NCI-H526 (cell line): ENCODE measurements around the gene PGGHG.
A peak's percentile ranks its signal among the peaks of the same experiment; 100 is the strongest.
"Not testable (repeated sequence)": the region's sequence is repeated elsewhere in the genome, so short reads cannot be mapped to it uniquely, and the experiment has no call there.

Experiments
- DNase-seq, 2 experiments: peaks; one replicate each; lab custom pipeline; 2025; lab: John Stamatoyannopoulos, UW

Gene PGGHG

GRCh38 chr11:313787-314553 is 25.0 kb downstream of the PGGHG start, which contains the start of gene IFITM1:
TSS of gene IFITM1 (plus strand) at chr11:314040. CDS start at chr11:314171, 131 bp downstream.
- no peak for DNase-seq

GRCh38 chr11:314554-314875 is 25.6 kb downstream of the PGGHG start:
- DNase-seq = not testable (repeated sequence)

DNA sequence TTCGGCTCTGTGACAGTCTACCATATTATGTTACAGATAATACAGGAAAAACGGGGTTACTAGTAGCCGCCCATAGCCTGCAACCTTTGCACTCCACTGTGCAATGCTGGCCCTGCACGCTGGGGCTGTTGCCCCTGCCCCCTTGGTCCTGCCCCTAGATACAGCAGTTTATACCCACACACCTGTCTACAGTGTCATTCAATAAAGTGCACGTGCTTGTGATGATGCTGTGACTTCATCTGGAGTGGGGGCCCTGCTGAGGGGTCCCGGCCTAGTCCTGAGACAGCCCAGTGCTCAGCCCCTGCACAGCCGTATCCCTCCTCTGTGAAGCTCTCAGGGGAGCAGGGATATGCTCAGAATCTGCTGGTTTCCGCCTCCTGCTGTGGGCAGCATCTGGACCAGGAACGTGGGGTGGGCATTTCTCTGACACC is 26.1 kb downstream of the PGGHG start:
- DNase-seq = no peak

DNA sequence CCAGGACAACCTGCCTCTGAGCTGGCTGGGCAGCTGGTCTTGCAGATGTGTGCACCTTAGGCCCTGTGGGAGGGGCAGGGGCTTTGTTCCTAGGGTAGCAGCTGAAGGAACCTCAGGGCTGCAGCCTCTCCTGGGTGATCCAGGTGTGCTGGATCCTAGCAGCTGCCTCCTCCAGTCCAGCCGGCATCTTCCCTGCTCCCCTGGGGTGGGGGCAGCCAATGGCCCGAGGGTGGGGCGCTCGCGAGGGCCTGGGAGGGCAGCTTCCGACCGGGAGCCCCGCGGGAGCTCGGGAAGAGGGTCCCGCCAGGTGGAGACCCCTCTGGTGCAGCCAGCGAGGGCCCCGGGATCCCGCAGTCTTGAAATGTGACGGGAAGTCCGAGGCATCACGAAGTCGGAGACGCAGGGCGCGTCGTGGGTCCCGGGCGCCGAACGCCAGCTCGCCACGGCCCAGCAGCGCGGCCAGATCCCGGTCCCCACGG is 26.6 kb downstream of the PGGHG start:
- no peak for DNase-seq

DNA sequence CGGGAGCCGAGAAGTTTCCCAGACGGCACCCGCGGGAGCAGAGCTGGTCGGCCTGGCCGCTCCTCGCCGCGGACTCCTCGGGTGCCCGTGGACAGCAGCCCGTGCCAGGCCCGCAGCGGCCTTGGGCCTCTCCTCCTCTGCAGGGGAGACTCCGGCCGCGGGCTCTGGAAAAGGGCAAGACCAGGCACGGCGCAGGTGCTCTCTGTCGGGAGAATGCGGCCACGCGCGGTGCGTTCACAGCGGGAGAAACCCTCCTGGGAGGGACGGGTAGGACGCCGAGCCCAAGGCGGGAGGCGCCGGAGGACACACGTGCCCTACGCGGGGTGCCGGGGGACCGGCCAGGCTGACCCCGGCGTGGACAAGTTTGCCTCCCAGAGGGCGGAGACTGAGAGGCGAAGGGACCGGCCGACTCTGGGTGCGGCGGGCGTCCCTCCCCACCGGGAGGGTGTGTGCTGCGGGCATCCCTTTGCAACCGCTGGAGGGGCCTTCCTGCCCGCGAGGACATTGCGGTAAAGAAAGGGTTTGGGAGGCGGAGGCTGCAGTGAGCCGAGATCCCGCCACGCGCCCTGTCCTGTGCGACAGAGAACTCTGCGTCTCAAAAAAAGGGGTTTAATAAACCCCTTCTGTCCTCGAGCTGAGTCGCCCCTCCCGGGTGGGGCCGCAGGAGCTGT is 27.2 kb downstream of the PGGHG start:
- no peak for DNase-seq

GRCh38 chr11:316891-317301 is 28.0 kb downstream of the PGGHG start:
- no peak for DNase-seq

- DNase-seq = not testable (repeated sequence)
These were observed 28.9 kb downstream of the PGGHG start for GRCh38 chr11:317668-318404.

DNA sequence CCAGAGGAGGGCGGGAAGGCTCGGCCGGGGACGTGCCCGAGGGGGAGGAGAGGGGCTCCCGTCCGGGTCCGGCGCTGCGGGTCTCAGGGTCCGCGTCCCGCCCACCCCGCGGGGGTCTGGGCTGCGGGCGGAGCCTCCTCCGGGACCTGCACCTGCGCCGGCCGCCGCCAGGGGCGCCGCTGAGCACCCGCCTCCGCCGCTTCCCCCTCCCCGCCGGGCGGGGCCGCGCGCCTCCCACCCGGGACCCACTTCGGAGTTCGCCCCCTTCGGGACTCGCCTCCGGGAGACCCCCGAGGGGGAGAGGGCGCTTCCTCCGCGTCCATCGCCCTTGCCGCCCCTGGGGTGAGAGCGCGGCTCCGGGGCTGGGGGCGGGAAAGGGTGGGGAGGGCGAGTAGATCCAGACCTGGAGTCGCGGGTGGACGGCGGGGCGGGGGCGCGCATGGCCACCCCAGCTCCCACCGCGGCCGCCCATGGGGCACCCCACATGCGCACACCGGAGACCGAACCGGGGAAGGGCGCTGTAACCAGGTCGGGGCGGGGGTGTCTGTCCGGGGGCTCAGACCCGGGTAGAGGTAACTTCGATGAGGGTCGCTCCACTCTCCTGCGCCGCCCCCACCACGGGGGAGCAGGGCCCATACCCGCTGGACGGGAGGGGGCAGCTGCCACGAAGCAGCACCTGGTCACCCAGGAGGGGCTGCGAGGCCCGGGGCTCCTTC is 29.6 kb downstream of the PGGHG start:
- not testable (repeated sequence) for DNase-seq

DNA sequence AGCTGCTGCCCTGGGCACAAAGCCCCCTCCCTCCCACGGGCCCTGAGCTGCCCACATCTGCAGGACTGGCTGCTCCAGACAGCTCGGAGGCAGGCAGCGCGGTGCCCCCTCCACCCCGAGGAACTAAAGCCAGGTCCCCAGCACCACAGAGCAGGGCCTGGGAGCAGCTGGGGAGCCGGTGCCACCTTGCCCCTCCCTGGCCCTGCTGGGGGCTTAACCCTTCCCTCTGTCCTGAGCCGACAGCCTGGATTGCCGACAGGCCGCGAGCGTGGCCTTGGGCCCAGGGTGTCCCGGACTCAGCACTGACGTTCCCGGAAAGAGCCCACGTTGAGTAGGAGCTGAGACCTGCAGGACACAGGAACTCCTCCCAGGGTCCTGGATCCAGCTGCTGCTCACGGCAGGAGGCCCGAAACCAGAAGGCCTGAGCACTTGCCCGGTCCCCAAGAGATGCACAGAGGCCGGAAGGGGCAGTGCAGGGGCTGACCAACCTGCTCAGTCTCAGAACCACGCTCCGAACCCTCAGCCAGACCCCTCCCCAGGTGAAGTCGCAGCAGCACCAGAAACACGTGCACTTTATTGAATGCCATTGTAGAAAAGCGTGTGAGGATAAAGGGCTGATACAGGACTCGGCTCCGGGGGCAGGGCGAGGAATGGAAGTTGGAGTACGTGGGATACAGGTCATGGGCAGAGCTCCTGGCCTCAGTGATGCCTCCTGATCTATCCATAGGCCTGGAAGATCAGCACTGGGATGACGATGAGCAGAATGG is 30.4 kb downstream of the PGGHG start:
- DNase-seq = not testable (repeated sequence)

DNA sequence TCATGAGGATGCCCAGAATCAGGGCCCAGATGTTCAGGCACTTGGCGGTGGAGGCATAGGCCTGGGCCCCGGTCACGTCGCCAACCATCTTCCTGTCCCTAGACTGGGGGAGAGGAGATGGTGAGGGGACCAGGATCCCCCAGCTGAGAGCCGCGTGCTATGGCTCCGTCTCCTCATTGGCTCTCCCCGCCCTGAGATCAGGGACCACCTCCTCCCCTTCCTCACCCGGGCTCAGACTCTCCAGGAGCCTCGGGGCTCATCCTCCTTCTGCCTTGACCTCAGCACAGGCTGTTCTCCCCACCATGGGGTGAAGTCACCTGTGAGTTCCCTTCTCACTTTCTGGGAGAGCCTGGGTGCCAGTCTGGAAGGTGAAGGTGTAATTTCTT is 31.0 kb downstream of the PGGHG start:
- not testable (repeated sequence) for DNase-seq

- peak in 1 of 2 experiments; percentile 54 for DNase-seq
These were observed 35.2 kb downstream of the PGGHG start for GRCh38 chr11:324156-324555.

GRCh38 chr11:324593-325517 is 35.9 kb downstream of the PGGHG start:
- DNase-seq = not testable (repeated sequence)

- DNase-seq = no peak
These were observed 37.1 kb downstream of the PGGHG start for GRCh38 chr11:325796-326591.

DNA sequence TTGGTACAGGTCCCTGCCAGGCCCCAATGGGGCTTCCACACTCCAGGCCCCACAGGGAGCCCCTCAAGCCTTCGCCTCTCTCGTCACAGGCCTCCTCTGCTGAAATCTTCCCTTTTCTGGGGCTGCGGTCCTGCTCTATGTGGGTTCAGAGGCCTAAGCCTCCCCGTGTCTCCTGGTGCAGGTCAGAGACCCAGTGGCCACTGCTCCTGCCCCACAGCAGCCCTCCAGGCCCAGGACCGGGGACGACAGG is 37.6 kb downstream of the PGGHG start:
- DNase-seq = no peak

GRCh38 chr11:326842-327580 is 38.1 kb downstream of the PGGHG start:
- no peak for DNase-seq

DNA sequence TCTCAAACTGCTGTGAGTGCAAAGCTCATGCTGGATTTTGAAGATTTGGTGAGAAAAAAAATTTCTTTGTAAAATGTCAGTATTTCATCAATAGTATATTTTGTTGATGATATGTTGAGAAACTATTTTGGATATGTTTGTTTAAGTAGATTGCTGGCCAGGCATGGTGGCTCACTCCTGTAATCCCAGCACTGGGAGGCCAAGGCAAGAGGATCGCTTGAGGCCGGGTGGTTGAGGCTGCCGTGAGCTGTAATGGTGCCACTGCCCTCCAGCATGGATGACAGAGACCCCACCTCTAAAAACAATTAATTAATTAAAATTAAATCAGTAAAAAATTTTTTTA is 38.6 kb downstream of the PGGHG start:
- DNase-seq = no peak

- no peak for DNase-seq
These were observed 39.1 kb downstream of the PGGHG start for GRCh38 chr11:328012-328411.

DNA sequence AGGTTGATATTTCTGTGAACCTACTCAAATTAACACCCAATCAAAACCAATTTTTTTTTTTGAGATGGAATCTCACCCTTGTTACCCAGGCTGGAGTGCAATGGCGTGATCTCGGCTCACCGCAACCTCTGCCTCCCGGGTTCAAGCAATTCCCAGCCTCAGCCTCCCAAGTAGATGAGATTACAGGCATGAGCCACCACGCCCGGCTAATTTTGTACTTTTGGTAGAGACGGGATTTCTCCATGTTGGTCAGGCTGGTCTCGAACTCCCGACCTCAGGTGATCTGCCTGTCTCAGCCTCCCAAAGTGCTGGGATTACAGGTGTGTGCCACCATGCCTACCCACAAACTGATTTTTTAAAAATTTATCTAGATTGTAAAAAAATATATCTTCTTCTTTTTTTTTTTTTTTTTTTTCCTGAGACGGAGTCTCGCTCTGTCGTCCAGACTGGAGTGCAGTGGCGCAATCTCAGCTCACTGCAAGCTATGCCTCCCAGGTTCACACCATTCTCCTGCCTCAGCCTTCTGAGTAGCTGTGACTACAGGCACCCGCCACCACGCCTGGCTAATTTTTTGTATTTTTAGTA is 39.7 kb downstream of the PGGHG start:
- DNase-seq = not testable (repeated sequence)

- no peak for DNase-seq
These were observed 40.9 kb downstream of the PGGHG start for GRCh38 chr11:329886-330253.
